Measurements from ENCODE around the gene GAS7. TPM values are rescaled to one million over a fixed set of nuclear protein-coding genes. Genes with fewer than 3 reads are reported as not detected.
A peak's percentile ranks its signal among the peaks of the same experiment; 100 is the strongest.

The GAS7 gene
- total and polyA plus RNA-seq, 2 experiments from 2014 or later: 25.8 to 27.3 TPM

- no peaks in the 10 kb centered on the region for H4K20me1 ChIP-seq (ENCODE audit: insufficient read depth, poor library complexity, severe bottlenecking)
- TF ChIP-seq CTCF (IDR thresholded peaks at IDR 0.05; ENCODE audit: poor library complexity): no peak
- no peak overlapping the region for H3K4me3 ChIP-seq
- H3K79me2 ChIP-seq: peaks cover 5% of the 10 kb centered on the region
- H2AFZ ChIP-seq: no peak overlapping the region
- H3K27ac ChIP-seq: peak overlapping the region; percentile 65
- no peaks in the 10 kb centered on the region for H3K4me1 ChIP-seq (ENCODE audit: insufficient read depth)
- H3K9me3 ChIP-seq (ENCODE audit: low read depth): no peaks in the 10 kb centered on the region
- H3K9me2 ChIP-seq (replicated peaks; ENCODE audit: insufficient read depth): no peaks in the 10 kb centered on the region
- peak; percentile 32 for DNase-seq (ENCODE audit: low spot score)
- H3K27me3 ChIP-seq: no peaks in the 10 kb centered on the region
- H3K4me2 ChIP-seq: no peak overlapping the region
- WGBS (ENCODE audit: low lambda C conversion rate, missing lambda C conversion rate): 81% methylated on average over 15 of the region's 15 CpGs
- no peaks in the 10 kb centered on the region for H3K36me3 ChIP-seq (replicated peaks; ENCODE audit: insufficient read depth, low read depth)
Measured at GRCh38 chr17:10034719-10035475, 163.5 kb downstream of the GAS7 start.

GRCh38 chr17:10033959-10034358 lies 164.4 kb downstream of the GAS7 start:
- peaks cover 5% of the 10 kb centered on the region for H3K4me1 ChIP-seq (ENCODE audit: insufficient read depth)
- H2AFZ ChIP-seq: no peak overlapping the region
- H4K20me1 ChIP-seq (ENCODE audit: insufficient read depth, poor library complexity, severe bottlenecking): no peaks in the 10 kb centered on the region
- DNase-seq (ENCODE audit: low spot score): no peak
- TF ChIP-seq CTCF (IDR thresholded peaks at IDR 0.05; ENCODE audit: poor library complexity) (no peak), EZH2phosphoT487 (IDR thresholded peaks at IDR 0.05; ENCODE audit: low read depth, severe bottlenecking, unreplicated experiment) (no peak), EZH2 (IDR thresholded peaks at IDR 0.05; ENCODE audit: borderline replicate concordance) (no peak)
- H3K4me2 ChIP-seq: no peak overlapping the region
- H3K27me3 ChIP-seq: no peaks in the 10 kb centered on the region
- H3K79me2 ChIP-seq: peaks cover 5% of the 10 kb centered on the region
- H3K27ac ChIP-seq: no peak overlapping the region
- H3K36me3 ChIP-seq (replicated peaks; ENCODE audit: insufficient read depth, low read depth): no peaks in the 10 kb centered on the region
- no peak overlapping the region for H3K4me3 ChIP-seq
- 85% methylated on average over 8 of the region's 8 CpGs for WGBS (ENCODE audit: low lambda C conversion rate, missing lambda C conversion rate)
- no peaks in the 10 kb centered on the region for H3K9me3 ChIP-seq (ENCODE audit: low read depth)
- H3K9me2 ChIP-seq (replicated peaks; ENCODE audit: insufficient read depth): no peaks in the 10 kb centered on the region

- TF ChIP-seq EZH2phosphoT487 (IDR thresholded peaks at IDR 0.05; ENCODE audit: low read depth, severe bottlenecking, unreplicated experiment) (no peak), CTCF (IDR thresholded peaks at IDR 0.05; ENCODE audit: poor library complexity) (no peak), EZH2 (IDR thresholded peaks at IDR 0.05; ENCODE audit: borderline replicate concordance) (no peak)
- Histone ChIP-seq H3K9me3 (ENCODE audit: low read depth) (no peaks in the 10 kb centered on the region), H3K79me2 (peaks cover 5% of the 10 kb centered on the region), H3K27me3 (no peaks in the 10 kb centered on the region), H3K36me3 (replicated peaks; ENCODE audit: insufficient read depth, low read depth) (no peaks in the 10 kb centered on the region), H2AFZ (no peak overlapping the region), H3K27ac (no peak overlapping the region), H4K20me1 (ENCODE audit: insufficient read depth, poor library complexity, severe bottlenecking) (no peaks in the 10 kb centered on the region), H3K4me3 (no peak overlapping the region), H3K4me2 (no peak overlapping the region), H3K4me1 (ENCODE audit: insufficient read depth) (peaks cover 10% of the 10 kb centered on the region), H3K9me2 (replicated peaks; ENCODE audit: insufficient read depth) (no peaks in the 10 kb centered on the region)
- DNase-seq (ENCODE audit: low spot score): no peak
- 88% methylated on average over 10 of the region's 10 CpGs for WGBS (ENCODE audit: low lambda C conversion rate, missing lambda C conversion rate)
Measured at GRCh38 chr17:10033449-10033848, 165.0 kb downstream of the GAS7 start.
